ENCODE results near the gene DNM2. TPM values are rescaled to one million over a fixed set of nuclear protein-coding genes. Genes with fewer than 3 reads are reported as not detected.

Gene DNM2
- total RNA-seq, 1 donor from 2014 or later, result 38.3 TPM

- FAIRE-seq (no peak), DNase-seq (ENCODE audit: low spot score in 2 of 2) (no peak)
These were observed 91.2 kb downstream of the DNM2 start for GRCh38 chr19:10808937-10809649.

GRCh38 chr19:10809651-10810285 is 91.9 kb downstream of the DNM2 start:
- DNase-seq (ENCODE audit: low spot score in 2 of 2), result no peak
- no peak for FAIRE-seq

GRCh38 chr19:10811391-10812111 is 93.7 kb downstream of the DNM2 start:
- FAIRE-seq (no peak), DNase-seq (ENCODE audit: low spot score in 2 of 2) (no peak)

GRCh38 chr19:10812196-10812595 is 94.3 kb downstream of the DNM2 start:
- FAIRE-seq (no peak), DNase-seq (ENCODE audit: low spot score in 2 of 2) (no peak)

- DNase-seq (ENCODE audit: low spot score in 2 of 2), result no peak
- FAIRE-seq, result no peak
These were observed 95.1 kb downstream of the DNM2 start for GRCh38 chr19:10812902-10813404.

- no peak for DNase-seq (ENCODE audit: low spot score in 2 of 2)
- no peak for FAIRE-seq
These were observed 97.2 kb downstream of the DNM2 start for GRCh38 chr19:10815007-10815536.

- FAIRE-seq (no peak), DNase-seq (ENCODE audit: low spot score in 2 of 2) (no peak)
These were observed 98.2 kb downstream of the DNM2 start for GRCh38 chr19:10815969-10816644.

GRCh38 chr19:10816691-10817090 is 98.8 kb downstream of the DNM2 start:
- DNase-seq (ENCODE audit: low spot score in 2 of 2) (no peak), FAIRE-seq (no peak)

GRCh38 chr19:10817291-10818038 is 99.6 kb downstream of the DNM2 start:
- no peak for FAIRE-seq
- no peak for DNase-seq (ENCODE audit: low spot score in 2 of 2)

- DNase-seq (ENCODE audit: low spot score in 2 of 2) (no peak), FAIRE-seq (no peak)
These were observed 100.6 kb downstream of the DNM2 start for GRCh38 chr19:10818301-10819123.

GRCh38 chr19:10819124-10820060 is 101.5 kb downstream of the DNM2 start:
- DNase-seq (ENCODE audit: low spot score in 2 of 2) (no peak), FAIRE-seq (no peak)

GRCh38 chr19:10820173-10820572 is 102.3 kb downstream of the DNM2 start:
- FAIRE-seq (no peak), DNase-seq (ENCODE audit: low spot score in 2 of 2) (no peak)

- DNase-seq (ENCODE audit: low spot score in 2 of 2) (no peak), FAIRE-seq (no peak)
These were observed 105.8 kb downstream of the DNM2 start for GRCh38 chr19:10823690-10824089.

GRCh38 chr19:10826231-10826630 is 108.4 kb downstream of the DNM2 start:
- DNase-seq (ENCODE audit: low spot score in 2 of 2) (no peak), FAIRE-seq (no peak)

GRCh38 chr19:10826846-10827245 is 109.0 kb downstream of the DNM2 start:
- no peak for FAIRE-seq
- no peak for DNase-seq (ENCODE audit: low spot score in 2 of 2)

- DNase-seq (ENCODE audit: low spot score in 2 of 2), result no peak
- no peak for FAIRE-seq
These were observed 111.3 kb downstream of the DNM2 start for GRCh38 chr19:10828981-10829821.

- FAIRE-seq (no peak), DNase-seq (ENCODE audit: low spot score in 2 of 2) (no peak)
These were observed 112.1 kb downstream of the DNM2 start for GRCh38 chr19:10829967-10830366.
